Right lobe of liver (tissue), 6 donors: ENCODE data around the gene ZNF837. TPM values are rescaled to one million over a fixed set of nuclear protein-coding genes. Genes with fewer than 3 reads are reported as not detected.
A peak's percentile ranks its signal among the peaks of the same experiment; 100 is the strongest.

Experiments used
- ATAC-seq, 4 donors: fragments of 200-7000 bp; cut with Tn5 transposase; one replicate each; pipeline ENCODE4 v1.9.1; 2020; ENCODE audit warnings: mild to moderate bottlenecking in 4 of 4, moderate library complexity in 4 of 4
- DNase-seq, 3 donors: peaks; one replicate each; pipeline ENCODE4 v3.0.0-alpha.2; 2020
- H3K27ac ChIP-seq, 3 donors: fragments of 200-600 bp; one replicate each; pipeline ENCODE4 v1.8.0; 2022
- H3K27me3 ChIP-seq, 2 donors: fragments of 200-600 bp; one replicate each; pipeline ENCODE4 v1.8.0; 2022
- H3K36me3 ChIP-seq, 4 donors: fragments of 200-600 bp; sonication (generic) in 1 of 4; one replicate each; pipeline versions ENCODE4 v1.5.1 to v1.8.0; 2017 to 2022; ENCODE audit warnings: control low read depth in 1 of 4
- H3K4me1 ChIP-seq, 4 donors: fragments of 200-600 bp; sonication (generic) in 1 of 4; one replicate each; pipeline versions ENCODE4 v1.5.1 to v1.8.0; 2017 to 2022; ENCODE audit warnings: control low read depth in 1 of 4
- H3K4me3 ChIP-seq, 3 donors: fragments of 200-600 bp; one replicate each; pipeline ENCODE4 v1.8.0; 2022
- H3K9me3 ChIP-seq, 4 donors: fragments of 200-600 bp; sonication (generic) in 1 of 4; one replicate each; pipeline versions ENCODE4 v1.5.1 to v1.8.0; 2017 to 2022; ENCODE audit warnings: control low read depth in 1 of 4
- POLR2A ChIP-seq: fragments of 450-650 bp; IDR thresholded peaks from one replicate; pipeline ENCODE4 v1.6.1; 2017; ENCODE audit warnings: antibody characterized with exemption, mild to moderate bottlenecking
- WGBS: methylation state at CpG from one replicate; pipeline ENCODE4 v1.1.6; 2018; ENCODE audit warnings: low coverage, low lambda C conversion rate; ENCODE audit not compliant: insufficient coverage; ENCODE audit errors: missing lambda C conversion rate; 5-methylcytosine and 5-hydroxymethylcytosine counted together
- intact Hi-C, 2 donors: fragments of 100-400 bp; cut with DNase I; formaldehyde crosslinking; loops; one replicate each; pipeline versions ENCODE4 v1.11.2 to v1.14.1; 2022
- total RNA-seq, 6 experiments: library from RNA; depleted of rRNA in 2 of 6; stranded (reverse); fragments of >200 nt in 2 of 6; fragmentation: NEBNext Ultra II Directional in 3 of 6; extraction: Animal tissue kit (Norgen Biotek cat#: 25700) in 3 of 6; gene quantifications; one replicate each; pipeline versions ENCODE4 v1.1.0 to v1.2.4, GENCODE V29; 2016 to 2023
- TF ChIP-seq, protein P1 (sequence below), 4 donors: fragments of 200-600 bp in 3 of 4; fragments of 450-650 bp in 1 of 4; IDR thresholded peaks; one replicate each; pipeline versions ENCODE4 v1.5.1 to v1.8.0; 2016 to 2022; ENCODE audit warnings: antibody characterized with exemption in 4 of 4, mild to moderate bottlenecking in 2 of 4
- donor health status: DM: no; HTN: yes; CAD: no.
- donor health status: DM: no; HTN: no; CAD: no.
- donor health status: DM: no; HTN: no; CAD: no.
- donor health status: DM: no; HTN: yes; CAD: no.
- donor health status: DM: no; HTN: yes; CAD: no.

ZNF837 gene
- total RNA-seq, 6 experiments from 2014 or later, result 1.7 to 3.9 (median 2.4) TPM

DNA sequence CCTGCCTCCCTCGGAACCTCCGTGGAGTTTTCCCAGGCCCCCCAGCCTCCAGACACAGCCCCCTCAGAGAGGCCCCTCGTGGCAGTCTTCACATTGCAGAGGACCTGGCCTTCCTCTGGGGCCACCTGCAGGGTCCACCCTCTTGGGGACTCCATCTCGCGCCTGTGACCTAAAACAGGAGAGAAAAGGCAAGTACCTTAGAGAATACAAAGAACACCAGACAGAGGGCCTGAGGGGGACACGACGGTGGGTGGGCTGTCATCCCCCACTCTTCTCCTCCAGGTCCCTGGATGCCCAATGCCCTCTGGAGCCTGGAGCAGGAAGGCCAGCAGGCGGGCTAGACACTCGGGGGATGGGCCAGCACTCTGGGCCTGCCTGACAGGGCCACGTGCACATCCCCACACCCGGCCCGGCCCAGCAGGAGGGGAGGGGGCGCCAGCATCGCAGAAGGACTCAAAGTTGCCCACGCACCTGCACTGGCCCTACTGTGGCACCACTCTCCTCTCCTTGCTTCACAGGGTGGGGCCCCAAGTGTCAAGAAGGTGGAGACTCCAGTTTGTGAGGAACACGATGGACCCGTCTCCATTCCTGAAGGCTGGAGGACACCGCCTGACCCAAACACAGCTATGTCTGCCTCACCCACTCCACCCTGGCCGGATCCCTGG, 23.2 kb downstream of the ZNF837 start:
- TF ChIP-seq, protein P1, sequence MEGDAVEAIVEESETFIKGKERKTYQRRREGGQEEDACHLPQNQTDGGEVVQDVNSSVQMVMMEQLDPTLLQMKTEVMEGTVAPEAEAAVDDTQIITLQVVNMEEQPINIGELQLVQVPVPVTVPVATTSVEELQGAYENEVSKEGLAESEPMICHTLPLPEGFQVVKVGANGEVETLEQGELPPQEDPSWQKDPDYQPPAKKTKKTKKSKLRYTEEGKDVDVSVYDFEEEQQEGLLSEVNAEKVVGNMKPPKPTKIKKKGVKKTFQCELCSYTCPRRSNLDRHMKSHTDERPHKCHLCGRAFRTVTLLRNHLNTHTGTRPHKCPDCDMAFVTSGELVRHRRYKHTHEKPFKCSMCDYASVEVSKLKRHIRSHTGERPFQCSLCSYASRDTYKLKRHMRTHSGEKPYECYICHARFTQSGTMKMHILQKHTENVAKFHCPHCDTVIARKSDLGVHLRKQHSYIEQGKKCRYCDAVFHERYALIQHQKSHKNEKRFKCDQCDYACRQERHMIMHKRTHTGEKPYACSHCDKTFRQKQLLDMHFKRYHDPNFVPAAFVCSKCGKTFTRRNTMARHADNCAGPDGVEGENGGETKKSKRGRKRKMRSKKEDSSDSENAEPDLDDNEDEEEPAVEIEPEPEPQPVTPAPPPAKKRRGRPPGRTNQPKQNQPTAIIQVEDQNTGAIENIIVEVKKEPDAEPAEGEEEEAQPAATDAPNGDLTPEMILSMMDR (IDR thresholded peaks at IDR 0.05), result no peak
- TF ChIP-seq POLR2A, result no peak
- peak in 2 of 3 donors; percentile 18 to 22 for DNase-seq
- no peaks in the 10 kb centered on the region for H3K9me3 ChIP-seq
- H3K4me3 ChIP-seq, result no peak overlapping the region
- 60% methylated on average over 6 of the region's 19 CpGs for WGBS
- no peaks in the 10 kb centered on the region for H3K27me3 ChIP-seq
- ATAC-seq, result no peak
- H3K4me1 ChIP-seq, result peaks cover 0 to 28% (median 12%) of the 10 kb centered on the region in 4 donors
- H3K36me3 ChIP-seq, result no peaks in the 10 kb centered on the region
- intact Hi-C loops, result no loop called here
- no peak overlapping the region for H3K27ac ChIP-seq

DNA sequence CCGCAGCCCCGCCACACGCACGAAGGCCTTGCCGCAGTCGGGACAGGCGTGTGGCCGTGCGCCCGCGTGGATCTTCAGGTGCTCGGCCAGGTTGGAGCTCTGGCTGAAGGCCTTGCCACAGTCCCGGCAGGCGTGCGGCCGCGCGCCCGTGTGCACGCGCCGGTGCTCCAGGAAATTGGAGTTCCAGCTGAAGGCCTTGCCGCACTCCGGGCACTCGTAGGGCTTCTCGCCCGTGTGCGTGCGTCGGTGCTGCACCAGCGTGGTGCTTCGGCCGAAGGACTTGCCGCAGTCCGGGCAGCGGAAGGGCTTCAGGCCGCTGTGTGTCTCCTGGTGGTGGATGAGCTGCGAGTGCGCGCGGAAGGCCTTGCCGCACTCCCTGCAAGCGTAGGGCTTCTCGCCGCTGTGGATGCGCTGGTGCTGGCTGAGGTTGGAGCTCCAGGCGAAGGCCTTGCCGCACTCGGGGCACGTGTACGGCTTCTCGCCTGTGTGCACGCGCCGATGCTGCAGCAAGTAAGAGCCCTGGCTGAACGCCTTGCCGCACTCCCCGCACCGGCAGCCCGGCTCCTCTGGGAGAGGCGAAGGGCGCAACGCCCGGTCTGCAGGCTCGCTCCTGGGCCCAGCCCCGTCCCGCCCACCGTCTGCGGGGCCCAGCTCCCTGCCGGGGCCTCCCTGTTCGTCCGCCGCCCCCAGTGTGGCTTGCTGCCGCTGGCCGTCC, 23.9 kb downstream of the ZNF837 start:
- Histone ChIP-seq H3K27me3 (no peaks in the 10 kb centered on the region), H3K9me3 (no peaks in the 10 kb centered on the region), H3K4me3 (peak overlapping the region; percentile 6 to 31 (median 29)), H3K4me1 (peaks cover 0 to 28% (median 12%) of the 10 kb centered on the region in 4 donors), H3K27ac (no peak overlapping the region), H3K36me3 (no peaks in the 10 kb centered on the region)
- WGBS, result no CpG with 5 or more reads among the region's 75 CpGs
- ATAC-seq (no peak), DNase-seq (peak in 1 of 3 donors; percentile 54)
- TF ChIP-seq POLR2A, result no peak
- TF ChIP-seq, protein P1 (IDR thresholded peaks at IDR 0.05), result no peak
- intact Hi-C loops, result no loop called here

DNA sequence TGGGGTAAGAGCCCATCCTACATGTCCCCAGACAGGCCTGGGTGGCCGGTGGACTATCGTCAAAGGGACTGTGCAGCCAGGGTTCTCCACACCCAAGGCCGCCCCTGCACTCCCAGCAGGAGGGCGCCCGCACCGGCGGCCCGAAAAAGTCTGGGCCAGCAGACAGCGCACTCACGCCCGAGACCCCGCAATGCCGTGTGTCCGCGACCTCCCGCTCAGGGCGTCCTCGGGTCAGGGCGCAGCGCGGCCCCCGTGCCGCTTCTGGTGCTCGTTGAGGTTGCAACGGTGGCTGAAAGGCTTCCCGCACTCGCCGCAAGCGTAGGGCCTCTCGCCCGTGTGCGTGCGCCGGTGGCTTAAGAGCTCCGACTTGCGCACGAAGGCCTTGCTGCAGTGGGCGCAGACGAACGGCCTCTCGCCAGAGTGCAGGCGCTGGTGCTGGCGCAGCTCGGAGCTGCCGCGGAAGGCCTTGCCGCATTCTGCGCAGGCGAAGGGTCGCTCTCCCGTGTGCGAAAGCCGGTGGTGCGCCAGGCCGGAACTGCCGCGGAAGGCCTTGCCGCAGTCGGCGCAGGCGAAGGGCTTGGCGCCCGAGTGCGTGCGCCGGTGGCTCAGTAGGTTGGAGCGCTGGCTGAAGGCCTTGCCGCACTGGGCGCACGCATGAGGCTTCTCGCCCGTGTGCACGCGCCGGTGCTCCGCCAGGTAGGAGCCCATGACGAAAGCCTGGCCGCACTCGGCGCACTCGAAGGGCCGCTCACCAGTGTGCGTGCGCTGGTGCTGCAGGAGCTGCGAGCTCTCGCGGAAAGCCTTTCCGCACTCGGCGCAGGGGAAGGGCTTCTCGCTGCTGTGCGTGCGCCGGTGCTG, 24.7 kb downstream of the ZNF837 start:
- intact Hi-C loops, result no loop called here
- Histone ChIP-seq H3K4me1 (peaks cover 0 to 28% (median 14%) of the 10 kb centered on the region in 4 donors), H3K27ac (no peak overlapping the region), H3K9me3 (no peaks in the 10 kb centered on the region), H3K4me3 (peak overlapping the region; percentile 6 to 31 (median 29)), H3K27me3 (no peaks in the 10 kb centered on the region), H3K36me3 (no peaks in the 10 kb centered on the region)
- ATAC-seq, result no peak
- TF ChIP-seq POLR2A, result no peak
- TF ChIP-seq, protein P1 (IDR thresholded peaks at IDR 0.05), result no peak
- WGBS, result no CpG with 5 or more reads among the region's 94 CpGs
- peak in 1 of 3 donors; percentile 35 for DNase-seq

DNA sequence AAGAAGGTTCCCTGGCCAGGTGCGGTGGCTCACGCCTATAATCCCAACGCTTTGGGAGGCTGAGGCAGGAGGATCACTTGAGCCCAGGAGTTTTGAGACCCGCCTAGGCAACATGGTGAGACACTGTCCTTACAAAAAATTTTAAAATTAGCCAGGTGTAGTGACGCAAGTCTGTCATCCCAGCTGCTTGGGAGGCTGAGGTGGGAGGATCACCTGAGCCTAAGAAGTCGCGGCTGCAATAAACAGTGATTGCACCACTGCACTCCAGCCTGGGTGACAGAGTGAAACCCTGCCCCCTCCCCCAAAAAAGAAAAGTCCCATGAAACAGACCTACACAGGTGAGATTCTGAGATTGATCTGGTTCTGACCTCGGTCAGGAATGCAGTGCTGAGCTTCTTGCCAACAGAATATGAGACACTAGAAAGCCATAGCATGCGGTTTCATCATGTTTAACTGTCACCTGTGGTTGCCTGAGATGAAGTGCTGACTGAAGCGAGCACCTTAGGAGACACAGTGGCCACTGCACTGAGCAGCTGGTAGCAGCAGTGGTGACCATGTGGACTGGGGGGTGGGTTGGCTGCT, 25.5 kb downstream of the ZNF837 start:
- TF ChIP-seq, protein P1 (IDR thresholded peaks at IDR 0.05), result no peak
- TF ChIP-seq POLR2A, result no peak

More for the DNA sequence above, 25.5 kb downstream of the ZNF837 start:
- H3K9me3 ChIP-seq, result no peaks in the 10 kb centered on the region
- H3K4me3 ChIP-seq, result no peak overlapping the region
- DNase-seq, result peak in 1 of 3 donors; percentile 22
- H3K27ac ChIP-seq, result no peak overlapping the region
- peak in 1 of 4 donors; percentile 15 for ATAC-seq
- peaks cover 0 to 3% (median 0%) of the 10 kb centered on the region in 4 donors for H3K36me3 ChIP-seq
- H3K4me1 ChIP-seq, result peaks cover 0 to 34% (median 15%) of the 10 kb centered on the region in 4 donors
- WGBS, result 51% methylated on average over 7 of the region's 10 CpGs
- no peaks in the 10 kb centered on the region for H3K27me3 ChIP-seq
- intact Hi-C loops, result no loop called here
